ENCODE results near the gene CHRNA4. TPM values are rescaled to one million over a fixed set of nuclear protein-coding genes. Genes with fewer than 3 reads are reported as not detected.

The CHRNA4 gene
- total and polyA plus RNA-seq, 2 of the 4 experiments (the other 2 are of a cell fraction), result not detected

DNA sequence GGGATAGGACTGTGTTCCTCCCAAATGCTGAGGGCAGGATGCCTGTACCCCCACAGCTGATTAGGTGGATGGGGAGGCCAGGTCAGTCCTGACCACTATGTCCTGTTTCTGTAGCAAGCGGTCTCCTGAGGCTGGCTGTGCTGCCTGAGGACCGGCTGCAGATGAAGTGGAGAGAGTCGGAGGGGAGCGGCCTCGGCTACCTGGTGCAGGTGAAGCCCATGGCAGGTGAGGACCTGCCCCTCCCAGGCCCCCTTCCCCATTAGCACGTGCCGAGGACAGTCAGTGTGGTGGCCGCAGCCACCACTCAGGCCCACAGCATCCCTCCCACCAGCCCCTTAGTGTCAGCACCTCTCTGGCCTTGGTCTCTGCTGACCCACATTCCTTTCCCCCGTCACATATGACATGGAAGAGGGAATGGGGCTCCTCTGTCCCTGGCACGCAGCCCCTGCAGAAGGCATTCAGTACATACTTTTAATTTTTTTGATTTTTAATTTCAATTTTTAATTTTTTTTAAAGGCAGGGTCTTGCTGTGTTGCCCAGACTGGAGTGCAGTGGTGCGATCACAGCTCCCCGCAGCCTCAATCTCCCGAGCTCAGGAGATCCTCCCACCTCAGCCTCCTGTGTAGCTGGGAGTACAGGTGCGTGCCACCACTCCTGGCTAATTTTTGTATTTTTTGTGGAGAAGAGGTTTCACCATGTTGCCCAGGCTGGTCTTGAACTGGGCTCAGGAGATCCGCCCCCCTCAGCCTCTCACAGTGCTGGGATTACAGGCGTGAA lies 63.2 kb downstream of the CHRNA4 start:
- H3K27ac ChIP-seq (ENCODE audit: insufficient read depth, low read length), result no peak overlapping the region

More for the DNA sequence above, 63.2 kb downstream of the CHRNA4 start:
- POLR2A ChIA-PET (ENCODE audit: unreplicated experiment), result no interaction called here
- H4K5ac ChIP-seq (ENCODE audit: low read depth, low read length), result no peak overlapping the region
- no TSS peak for BruUV-seq (replicated peaks)
- peaks cover 4% of the 10 kb centered on the region for H4K20me1 ChIP-seq (ENCODE audit: insufficient read depth, low read length)
- no peak overlapping the region for H3K18ac ChIP-seq (ENCODE audit: low read depth, low read length)
- CTCF ChIA-PET, result no interaction called here
- H3K27me3 ChIP-seq (ENCODE audit: control insufficient read depth, insufficient read depth, low read length), result peaks cover 42% of the 10 kb centered on the region
- no peak for TF ChIP-seq CHD1 (IDR thresholded peaks at IDR 0.05; ENCODE audit: low read depth, low read length)
- no peak for TF ChIP-seq RAD21 (IDR thresholded peaks at IDR 0.05; ENCODE audit: low read length)
- no peak for TF ChIP-seq MXI1 (IDR thresholded peaks at IDR 0.05; ENCODE audit: borderline replicate concordance, low read depth, low read length)
- TF ChIP-seq POLR2A (IDR thresholded peaks at IDR 0.05; ENCODE audit: low read depth, low read length), result no peak
- no peak for TF ChIP-seq NFE2L2 (IDR thresholded peaks at IDR 0.05; ENCODE audit: low read depth, low read length)
- TF ChIP-seq RCOR1 (IDR thresholded peaks at IDR 0.05; ENCODE audit: insufficient replicate concordance, low read length), result no peak
- TF ChIP-seq RFX5 (IDR thresholded peaks at IDR 0.05; ENCODE audit: low read depth, low read length), result no peak
- TF ChIP-seq BHLHE40 (IDR thresholded peaks at IDR 0.05; ENCODE audit: low read depth, low read length), result no peak
- no peak overlapping the region for H3K4ac ChIP-seq (ENCODE audit: low read depth, low read length)
- DNase-seq (no peak), ATAC-seq (ENCODE audit: low read depth) (no peak)
- H2BK15ac ChIP-seq (ENCODE audit: low read depth, low read length), result no peak overlapping the region
- H3K9me1 ChIP-seq (ENCODE audit: insufficient read depth, low read length), result no peaks in the 10 kb centered on the region
- no peak overlapping the region for H3K56ac ChIP-seq (ENCODE audit: extremely low read depth, insufficient read depth, low read length)
- no peak overlapping the region for H4K8ac ChIP-seq (ENCODE audit: low read depth in 2 of 2, low read length in 2 of 2)
- H3K9me3 ChIP-seq (ENCODE audit: control insufficient read depth, insufficient read depth, low read length), result peaks cover 2% of the 10 kb centered on the region; the same call in 1 of the 2 replicates
- H2AFZ ChIP-seq (replicated peaks; ENCODE audit: low read length, poor library complexity), result no peak overlapping the region
- H3K23ac ChIP-seq (ENCODE audit: low read depth, low read length), result no peak overlapping the region
- H3K4me3 ChIP-seq (ENCODE audit: insufficient read depth, low read depth, low read length), result no peak overlapping the region
- no peak overlapping the region for H2AK5ac ChIP-seq (ENCODE audit: low read depth, low read length)
- no peaks in the 10 kb centered on the region for H3K79me1 ChIP-seq (ENCODE audit: low read depth in 1 of 2, low read length in 2 of 2)
- no peak overlapping the region for H4K91ac ChIP-seq (ENCODE audit: insufficient read depth, low read depth, low read length)
- in situ Hi-C loops (cut with MboI; ENCODE audit: low sequenced_read_pairs) (no loop called here), intact Hi-C loops (cut with micrococcal nuclease) (no loop called here), dilution Hi-C loops (cut with HindIII; ENCODE audit: low sequenced_read_pairs, unreplicated experiment) (no loop called here)
- H2BK5ac ChIP-seq (ENCODE audit: low read depth, low read length, poor library complexity, severe bottlenecking), result no peak overlapping the region
- no peak overlapping the region for H3K9ac ChIP-seq (ENCODE audit: low read depth, low read length)
- 80% methylated on average over 1 of the region's 16 CpGs; no CpG with 5 or more reads in 1 of the 2 experiments for WGBS, 2 experiments (ENCODE audit: extremely low coverage in 2 of 2, insufficient read length in 1 of 2)
- H2BK20ac ChIP-seq (ENCODE audit: low read depth, low read length), result no peak overlapping the region
- no peak overlapping the region for H2BK120ac ChIP-seq (ENCODE audit: low read depth, low read length)
- no peak overlapping the region for H2AK9ac ChIP-seq (replicated peaks; ENCODE audit: low read depth, low read length, poor library complexity)
- H3K14ac ChIP-seq (replicated peaks; ENCODE audit: low read depth, low read length), result no peak overlapping the region
- H3K4me2 ChIP-seq (ENCODE audit: low read depth, low read length), result no peak overlapping the region
- no peaks in the 10 kb centered on the region for H3K4me1 ChIP-seq (ENCODE audit: control insufficient read depth, insufficient read depth, low read length)
- no peaks in the 10 kb centered on the region for H3K36me3 ChIP-seq (ENCODE audit: control insufficient read depth, insufficient read depth, low read length)
